ENCODE results near the gene PHF2.

Gene PHF2

DNA sequence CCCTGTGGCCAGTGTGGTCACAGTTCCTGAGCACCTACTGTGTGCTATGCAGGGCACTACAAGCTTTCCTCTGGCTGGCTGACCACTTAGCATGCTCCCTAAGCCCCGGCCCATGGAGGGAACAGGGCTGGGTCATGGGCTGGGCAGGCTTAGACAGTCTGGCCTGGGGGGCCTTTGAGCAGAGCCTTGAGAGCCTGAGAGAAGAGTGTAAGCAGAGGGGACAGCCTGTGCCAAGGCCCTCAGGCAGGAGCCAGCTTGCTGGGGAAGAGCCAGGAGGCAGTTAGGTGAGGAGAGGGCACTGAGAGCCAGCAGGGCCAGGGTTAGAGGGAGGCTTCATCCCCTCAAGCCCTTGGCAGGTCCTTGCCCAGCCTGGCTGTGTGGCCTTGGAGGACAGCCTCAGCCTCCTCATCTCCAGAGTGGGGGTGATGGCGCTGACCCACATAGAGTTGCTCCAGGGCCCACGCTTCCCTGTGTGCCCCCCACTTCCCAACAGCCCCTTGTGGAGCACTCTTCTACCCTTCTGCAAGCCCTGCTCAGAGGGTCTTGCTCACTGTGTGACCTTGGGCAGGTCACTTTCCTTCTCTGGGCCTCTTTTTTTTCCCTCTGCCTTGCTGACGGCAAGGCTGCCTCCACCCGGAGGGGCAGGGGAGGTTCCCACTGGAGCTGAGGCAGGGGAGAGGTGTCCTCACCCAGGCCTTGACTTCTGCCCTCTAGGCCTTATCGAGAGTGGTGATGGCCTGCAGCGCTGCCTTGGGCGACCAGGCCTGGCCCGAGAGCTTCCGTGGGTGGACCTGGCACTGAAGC lies 107.1 kb downstream of the PHF2 start:
- Histone ChIP-seq H3K9me3 (ENCODE audit: control insufficient read depth, low read length) (no peaks in the 10 kb centered on the region), H3K79me2 (no peaks in the 10 kb centered on the region), H3K4me1 (no peaks in the 10 kb centered on the region), H3K9ac (no peak overlapping the region), H3K27me3 (ENCODE audit: control insufficient read depth, insufficient read depth, low read length) (no peaks in the 10 kb centered on the region), H3K36me3 (ENCODE audit: control insufficient read depth, insufficient read depth, low read length) (no peaks in the 10 kb centered on the region), H3K4me3 (ENCODE audit: low read depth, low read length) (no peak overlapping the region), H2AFZ (no peak overlapping the region), H3K27ac (no peak overlapping the region), H3K4me2 (ENCODE audit: low read length) (no peak overlapping the region)
- TF ChIP-seq CTCF (IDR thresholded peaks at IDR 0.05), result no peak

DNA sequence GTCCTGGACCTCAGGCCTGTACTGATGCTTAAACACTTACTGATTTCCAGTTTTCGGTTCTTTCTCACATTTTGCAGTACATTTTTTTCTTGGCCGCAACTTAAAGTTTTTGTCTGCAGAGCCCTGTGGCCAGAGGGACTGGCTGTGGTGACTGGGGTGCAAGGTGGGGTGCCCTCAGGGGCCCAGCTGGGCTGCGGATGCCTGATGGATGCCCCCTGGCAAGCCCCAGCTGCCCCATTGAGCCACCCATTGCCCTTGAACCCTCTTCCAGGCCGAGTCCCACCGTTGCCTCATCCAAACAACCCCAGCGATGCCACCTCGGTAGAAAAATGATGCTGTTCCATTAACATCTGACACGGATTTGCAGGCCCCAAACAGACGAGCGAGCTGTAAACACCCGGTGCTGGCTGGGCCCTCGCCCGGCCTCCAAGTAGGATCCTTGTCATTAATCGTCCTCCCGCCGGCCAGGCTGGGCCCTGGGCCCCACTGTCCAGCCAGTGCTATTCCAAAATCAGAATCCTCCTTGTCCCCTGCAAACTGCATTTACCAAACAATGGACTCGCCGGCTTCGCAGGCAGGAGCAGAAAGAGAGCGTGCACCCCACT lies 107.9 kb downstream of the PHF2 start:
- H3K27ac ChIP-seq, result no peak overlapping the region
- no peaks in the 10 kb centered on the region for H3K9me3 ChIP-seq (ENCODE audit: control insufficient read depth, low read length)
- H3K4me3 ChIP-seq (ENCODE audit: low read depth, low read length), result no peak overlapping the region
- H3K4me2 ChIP-seq (ENCODE audit: low read length), result no peak overlapping the region
- TF ChIP-seq CTCF (IDR thresholded peaks at IDR 0.05), result no peak
- no peaks in the 10 kb centered on the region for H3K79me2 ChIP-seq
- H3K27me3 ChIP-seq (ENCODE audit: control insufficient read depth, insufficient read depth, low read length), result no peaks in the 10 kb centered on the region
- no peaks in the 10 kb centered on the region for H3K4me1 ChIP-seq
- H3K36me3 ChIP-seq (ENCODE audit: control insufficient read depth, insufficient read depth, low read length), result no peaks in the 10 kb centered on the region
- no peak overlapping the region for H3K9ac ChIP-seq
- no peak overlapping the region for H2AFZ ChIP-seq

DNA sequence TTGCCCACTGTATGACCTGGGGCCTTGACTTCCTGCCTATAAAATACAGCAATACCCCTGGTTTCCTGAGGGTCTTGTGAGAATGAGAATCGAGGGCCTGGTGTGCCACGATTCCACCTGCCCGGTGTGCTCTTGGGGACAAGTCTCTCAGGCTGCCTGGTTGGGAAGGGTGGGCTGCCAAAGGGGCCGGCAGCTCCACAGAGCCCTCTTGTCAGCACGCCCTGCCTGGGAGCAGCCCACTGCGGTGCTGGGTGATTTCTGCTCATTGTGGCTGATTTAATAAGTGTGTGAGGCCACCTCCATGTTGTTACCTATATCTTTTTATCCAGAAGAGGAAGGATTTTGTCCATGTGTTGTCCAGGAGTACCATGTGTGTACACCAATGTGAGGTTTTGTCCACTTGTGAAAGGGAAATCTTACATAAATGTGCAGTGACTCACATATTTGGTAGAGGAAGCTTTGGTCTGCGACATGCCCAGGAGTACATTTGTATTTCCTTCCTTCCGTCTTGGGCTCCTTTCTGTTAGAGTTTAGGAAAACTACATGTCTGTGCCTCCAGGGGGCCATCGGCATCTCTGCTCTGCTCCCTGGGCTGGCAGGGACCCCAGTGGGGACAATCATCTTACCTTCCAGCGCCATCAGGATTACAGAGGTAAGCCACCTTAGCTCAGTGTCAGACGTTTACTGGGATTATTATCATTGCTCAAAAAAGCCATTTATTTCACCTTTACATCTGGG lies 108.6 kb downstream of the PHF2 start:
- TF ChIP-seq CTCF (IDR thresholded peaks at IDR 0.05), result no peak
- Histone ChIP-seq H3K36me3 (ENCODE audit: control insufficient read depth, insufficient read depth, low read length) (no peaks in the 10 kb centered on the region), H3K4me3 (ENCODE audit: low read depth, low read length) (no peak overlapping the region), H3K79me2 (no peaks in the 10 kb centered on the region), H3K9ac (no peak overlapping the region), H3K27me3 (ENCODE audit: control insufficient read depth, insufficient read depth, low read length) (no peaks in the 10 kb centered on the region), H2AFZ (no peak overlapping the region), H3K4me1 (no peaks in the 10 kb centered on the region), H3K4me2 (ENCODE audit: low read length) (no peak overlapping the region), H3K27ac (no peak overlapping the region), H3K9me3 (ENCODE audit: control insufficient read depth, low read length) (peaks cover 3% of the 10 kb centered on the region)

GRCh38 chr9:93686127-93686879 lies 109.9 kb downstream of the PHF2 start:
- no peak for TF ChIP-seq CTCF (IDR thresholded peaks at IDR 0.05)
- Histone ChIP-seq H2AFZ (no peak overlapping the region), H3K27ac (no peak overlapping the region), H3K4me1 (no peaks in the 10 kb centered on the region), H3K9me3 (ENCODE audit: control insufficient read depth, low read length) (peaks cover 3% of the 10 kb centered on the region), H3K4me3 (ENCODE audit: low read depth, low read length) (no peak overlapping the region), H3K79me2 (no peaks in the 10 kb centered on the region), H3K4me2 (ENCODE audit: low read length) (no peak overlapping the region), H3K9ac (no peak overlapping the region), H3K36me3 (ENCODE audit: control insufficient read depth, insufficient read depth, low read length) (no peaks in the 10 kb centered on the region), H3K27me3 (ENCODE audit: control insufficient read depth, insufficient read depth, low read length) (no peaks in the 10 kb centered on the region)
